RPMI7951 (cell line): ENCODE measurements around the gene MYO3B. TPM values are rescaled to one million over a fixed set of nuclear protein-coding genes. Genes with fewer than 3 reads are reported as not detected.

ENCODE experiments used
- DNase-seq: peaks from one replicate; pipeline ENCODE4 v3.0.0-alpha.2; 2012; ENCODE audit warnings: low read depth
- total RNA-seq: library from RNA; depleted of rRNA; stranded (reverse); fragments of >200 nt; shearing (Covaris generic); gene quantifications from 2 replicates; pipeline ENCODE4 v1.2.3, GENCODE V29; 2014

MYO3B gene
- total RNA-seq, 1 experiment from 2014 or later, result 0.12 TPM

- no peak for DNase-seq
Observed at GRCh38 chr2:170163411-170164065, 14.4 kb upstream of the MYO3B start.

GRCh38 chr2:170165129-170165528 lies 12.8 kb upstream of the MYO3B start:
- no peak for DNase-seq

GRCh38 chr2:170166735-170167134 lies 11.2 kb upstream of the MYO3B start:
- no peak for DNase-seq

- DNase-seq, result no peak
Observed at GRCh38 chr2:170170281-170171040, 7.5 kb upstream of the MYO3B start.

GRCh38 chr2:170176212-170176611 lies 1.7 kb upstream of the MYO3B start:
- DNase-seq, result no peak

DNA sequence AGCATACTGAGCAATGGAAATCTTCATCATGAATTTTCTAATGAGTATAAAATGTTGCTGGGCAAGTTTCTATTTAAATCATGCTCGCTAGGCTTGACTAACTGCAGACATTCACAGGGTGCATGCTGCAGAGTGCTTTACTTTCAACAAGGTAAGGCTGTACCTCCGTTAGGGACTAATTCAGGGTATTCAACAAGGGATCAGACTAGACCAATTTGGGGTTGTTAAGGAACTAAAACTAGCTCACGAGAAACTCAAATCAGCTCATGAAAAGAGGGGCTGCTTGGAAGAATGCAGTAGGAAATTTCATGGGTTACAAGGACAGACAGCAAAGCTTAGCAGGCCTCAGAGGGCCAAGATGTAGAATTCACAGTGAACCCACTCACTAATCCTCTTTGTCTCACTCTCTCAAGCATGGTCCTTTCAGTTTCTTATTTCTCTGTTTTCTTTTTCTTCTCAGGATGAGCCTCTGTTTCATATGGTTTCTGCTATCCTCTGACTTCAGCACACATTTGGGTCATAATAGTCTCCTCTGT lies 2.2 kb downstream of the MYO3B start:
- DNase-seq, result no peak

DNA sequence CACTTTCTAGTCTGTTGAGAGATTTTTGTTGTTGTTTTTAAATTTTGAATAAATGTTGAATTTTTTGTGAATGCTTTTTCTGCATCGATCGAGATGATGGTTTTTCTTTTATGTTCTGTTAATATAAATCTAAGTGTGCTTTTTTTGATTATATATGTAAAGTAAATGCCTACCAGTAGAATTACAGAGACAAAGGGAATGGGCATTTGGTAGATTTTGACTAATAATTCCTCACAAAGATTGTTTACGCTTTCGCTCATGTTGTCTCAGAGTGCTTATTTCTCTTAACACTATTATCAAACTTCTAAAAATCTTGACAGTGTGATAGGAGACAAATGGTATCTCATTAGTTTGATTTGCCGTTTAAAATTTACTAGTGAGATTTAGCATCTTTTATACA lies 3.7 kb downstream of the MYO3B start:
- DNase-seq, result no peak

- no peak for DNase-seq
Observed at GRCh38 chr2:170185319-170185718, 7.4 kb downstream of the MYO3B start.

- DNase-seq, result no peak
Observed at GRCh38 chr2:170189757-170190156, 11.8 kb downstream of the MYO3B start.

DNA sequence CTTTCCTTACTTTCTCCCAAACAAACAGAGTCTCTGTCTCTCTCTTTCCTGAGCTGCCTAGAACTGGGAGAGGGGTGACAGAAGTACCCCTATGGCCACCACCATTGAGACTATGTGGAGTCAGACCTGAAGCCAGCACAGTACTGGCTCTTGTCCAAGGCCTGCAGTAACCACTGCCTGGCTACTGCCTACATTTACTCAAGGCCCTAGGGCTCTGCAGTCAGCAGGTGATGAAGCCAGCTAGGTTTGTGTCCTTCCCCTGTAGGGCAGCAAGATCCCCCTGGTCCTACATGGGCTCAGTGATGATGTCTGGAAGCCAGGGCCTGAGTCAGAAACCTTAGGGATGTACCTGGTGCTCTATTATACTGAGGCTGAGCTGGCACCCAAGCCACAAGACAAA lies 12.2 kb downstream of the MYO3B start:
- DNase-seq, result no peak

- no peak for DNase-seq
Observed at GRCh38 chr2:170191166-170191866, 13.4 kb downstream of the MYO3B start.

GRCh38 chr2:170196963-170197362 lies 19.0 kb downstream of the MYO3B start:
- DNase-seq, result no peak

- no peak for DNase-seq
Observed at GRCh38 chr2:170201275-170201674, 23.3 kb downstream of the MYO3B start.

DNA sequence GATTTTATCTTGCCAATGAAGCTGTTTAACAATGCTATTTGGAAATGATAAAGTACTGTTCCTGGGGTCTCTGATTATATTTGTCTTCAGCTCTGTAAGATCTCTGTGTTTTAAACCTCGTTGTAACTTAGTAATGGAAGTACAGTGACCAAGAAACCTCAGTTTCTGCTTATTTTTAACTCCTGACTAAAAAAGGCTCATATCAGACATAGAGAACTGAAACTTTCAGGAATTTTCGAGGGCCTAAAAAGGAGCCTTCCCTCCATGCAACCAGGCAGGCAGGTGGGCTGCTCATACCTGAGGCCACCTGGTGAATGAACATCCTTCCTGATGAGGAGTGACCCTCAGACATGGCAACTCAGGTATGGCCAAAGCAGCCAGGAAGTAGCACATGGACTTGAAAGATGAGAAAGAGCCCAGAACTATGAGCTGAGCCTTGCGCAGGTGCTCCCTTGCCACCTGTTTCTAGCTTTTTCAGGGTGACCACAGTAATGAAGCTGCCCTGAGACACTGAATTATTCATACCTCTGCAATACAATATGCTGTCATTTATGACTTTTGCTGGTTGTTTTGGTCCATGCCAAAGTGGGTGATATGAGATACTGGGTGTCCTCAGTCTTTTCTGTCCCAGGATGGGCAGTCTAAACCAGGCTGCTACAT lies 23.9 kb downstream of the MYO3B start:
- DNase-seq, result no peak

DNA sequence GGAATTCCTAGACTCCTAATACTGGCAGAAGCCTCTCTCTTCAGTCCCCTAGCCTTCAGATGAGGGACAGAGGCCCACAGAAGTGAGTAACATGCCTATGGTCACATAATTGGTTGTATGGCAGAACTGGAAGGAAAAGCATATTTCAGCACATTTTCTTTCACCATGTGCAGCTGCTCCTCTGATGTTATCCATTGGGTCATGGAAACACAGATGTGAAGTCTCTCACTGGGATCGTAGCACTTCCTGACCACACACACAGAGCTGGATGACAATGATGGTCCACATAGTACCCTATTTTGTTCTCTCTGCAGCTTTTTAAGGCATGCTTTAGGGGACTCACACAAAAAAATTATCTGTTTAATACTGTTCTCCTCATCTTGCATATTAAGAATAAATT lies 24.5 kb downstream of the MYO3B start:
- DNase-seq, result peak; percentile 16

- DNase-seq, result no peak
Observed at GRCh38 chr2:170204298-170204951, 26.5 kb downstream of the MYO3B start.

GRCh38 chr2:170206246-170206645 lies 28.3 kb downstream of the MYO3B start:
- no peak for DNase-seq

GRCh38 chr2:170206805-170207407 lies 29.0 kb downstream of the MYO3B start:
- DNase-seq, result no peak

DNA sequence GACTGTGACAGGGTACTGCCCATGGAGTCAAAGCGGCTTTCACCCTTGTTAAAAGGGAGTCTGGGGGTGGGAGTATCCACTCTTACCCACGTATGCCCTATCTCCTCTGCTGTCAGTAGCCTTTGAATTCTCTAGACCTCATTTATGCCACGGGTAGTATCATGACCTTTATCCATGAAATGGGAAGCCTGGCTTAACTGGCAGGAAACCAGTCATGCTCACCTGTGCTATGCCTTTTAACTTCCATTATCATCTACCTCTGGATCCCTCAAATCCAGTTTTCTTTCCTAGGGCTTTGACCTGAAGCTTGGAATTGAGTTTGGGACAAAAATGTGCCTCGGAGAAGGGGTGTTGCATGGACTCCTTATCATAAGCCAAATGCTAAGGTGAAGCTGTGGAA lies 30.0 kb downstream of the MYO3B start:
- no peak for DNase-seq

DNA sequence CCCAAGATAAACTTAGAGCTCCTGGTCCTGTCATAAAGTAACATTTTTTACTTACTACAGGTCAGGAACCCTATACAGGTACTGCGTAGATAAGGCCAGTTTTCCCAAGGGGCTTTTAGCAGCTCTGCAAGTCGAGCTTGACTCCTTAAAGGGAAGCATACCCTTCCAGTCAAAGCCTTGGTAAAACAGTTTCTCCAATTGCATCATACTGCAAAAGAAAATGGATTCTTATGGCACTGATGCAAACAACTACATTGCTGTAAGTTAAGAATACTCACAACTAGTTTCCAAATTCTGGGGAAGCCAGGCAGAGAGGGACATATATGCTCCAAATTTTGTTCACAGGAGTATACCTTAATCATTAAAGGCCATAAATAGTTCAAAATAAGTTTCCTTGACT lies 31.0 kb downstream of the MYO3B start:
- DNase-seq, result no peak

DNA sequence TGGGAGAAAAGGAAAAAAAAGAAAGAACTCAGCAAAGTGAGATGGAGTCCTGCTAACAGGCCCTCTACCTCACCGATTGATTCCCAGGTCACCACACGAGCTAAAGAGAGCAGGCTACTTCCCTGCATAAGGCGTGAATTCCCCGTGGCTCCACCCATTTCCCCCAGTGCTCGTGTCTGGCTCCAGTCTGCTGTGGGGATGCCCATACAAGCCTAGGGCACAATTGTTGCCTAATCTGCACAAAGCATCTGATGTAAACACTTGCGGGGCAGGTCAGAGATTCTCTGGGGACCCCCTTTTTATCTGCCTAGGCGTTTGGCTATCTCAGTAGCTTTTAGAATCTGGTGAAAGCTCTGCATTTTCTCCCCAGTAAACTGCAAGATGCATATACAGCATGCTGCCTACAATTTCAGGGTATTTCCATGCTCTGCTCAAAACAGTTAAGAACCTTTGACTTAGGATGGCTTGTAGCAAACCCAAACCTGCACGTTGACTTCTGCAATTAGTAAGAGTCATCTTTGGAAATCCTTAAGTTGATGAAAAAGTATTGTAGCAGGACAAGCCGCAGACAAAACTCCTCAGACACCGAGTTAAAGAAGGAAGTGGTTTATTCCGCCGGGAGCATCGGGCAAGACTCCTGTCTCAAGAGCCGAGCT lies 34.8 kb downstream of the MYO3B start:
- DNase-seq, result no peak
